Nephron progenitor cell (in vitro differentiated cells): ENCODE data around the gene MATCAP1.
A peak's percentile ranks its signal among the peaks of the same experiment; 100 is the strongest.

Source experiments
- DNase-seq: peaks from one replicate; pipeline ENCODE4 v3.0.0; 2021
- H3K27ac Mint-ChIP-seq: 2 replicates; pipeline ENCODE4 v1.8.0; 2021; ENCODE audit warnings: mild to moderate bottlenecking, moderate library complexity, mixed read lengths
- H3K27me3 Mint-ChIP-seq: 2 replicates; pipeline ENCODE4 v1.8.0; 2021; ENCODE audit warnings: mild to moderate bottlenecking, low read depth, mixed read lengths; ENCODE audit not compliant: poor library complexity
- H3K36me3 Mint-ChIP-seq: 2 replicates; pipeline ENCODE4 v1.8.0; 2021; ENCODE audit warnings: low read depth, mixed read lengths
- H3K4me1 Mint-ChIP-seq: 2 replicates; pipeline ENCODE4 v1.8.0; 2021; ENCODE audit warnings: mixed read lengths
- H3K4me3 Mint-ChIP-seq: 2 replicates; pipeline ENCODE4 v1.8.0; 2021; ENCODE audit warnings: mild to moderate bottlenecking, moderate library complexity, mixed read lengths
- H3K9me3 Mint-ChIP-seq: 2 replicates; pipeline ENCODE4 v1.8.0; 2021; ENCODE audit warnings: mild to moderate bottlenecking, moderate library complexity, mixed read lengths
- TF ChIP-seq, protein P1 (sequence below): fragments of 200-600 bp; sonication (generic); IDR thresholded peaks from 2 replicates; pipeline ENCODE4 v1.5.0; 2021; ENCODE audit warnings: antibody characterized with exemption

MATCAP1 gene

DNA sequence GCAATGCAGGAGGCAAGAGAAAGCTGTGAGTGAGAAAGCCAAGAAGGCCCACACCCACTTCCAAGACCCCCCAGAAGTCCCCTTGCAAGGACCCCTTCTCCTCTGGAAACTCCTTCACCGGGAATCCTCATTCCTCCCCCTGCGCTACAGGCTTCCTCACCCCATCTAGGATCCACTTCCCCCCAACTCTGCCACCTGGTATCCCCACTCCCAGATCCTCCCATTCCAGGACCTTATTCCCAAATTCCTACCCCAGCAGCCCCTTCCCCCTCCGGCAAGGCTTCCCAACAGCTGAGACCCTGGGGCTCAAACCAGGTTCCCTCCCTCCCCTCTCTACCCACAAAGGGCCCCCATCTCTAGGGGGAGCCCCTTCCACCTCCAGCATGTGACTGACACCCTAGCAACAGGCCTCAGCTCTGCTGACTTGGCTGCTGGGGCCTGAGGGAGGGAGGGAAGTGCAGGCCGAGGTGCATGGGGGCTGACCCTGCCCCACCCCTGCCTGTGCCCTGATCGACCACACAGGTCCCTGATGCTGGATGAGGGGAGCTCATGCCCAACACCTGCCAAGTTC is 17.1 kb downstream of the MATCAP1 start:
- no peak overlapping the region for H3K27ac Mint-ChIP-seq
- H3K4me3 Mint-ChIP-seq, result no peak overlapping the region
- DNase-seq, result no peak
- no peaks in the 10 kb centered on the region for H3K9me3 Mint-ChIP-seq
- TF ChIP-seq, protein P1, sequence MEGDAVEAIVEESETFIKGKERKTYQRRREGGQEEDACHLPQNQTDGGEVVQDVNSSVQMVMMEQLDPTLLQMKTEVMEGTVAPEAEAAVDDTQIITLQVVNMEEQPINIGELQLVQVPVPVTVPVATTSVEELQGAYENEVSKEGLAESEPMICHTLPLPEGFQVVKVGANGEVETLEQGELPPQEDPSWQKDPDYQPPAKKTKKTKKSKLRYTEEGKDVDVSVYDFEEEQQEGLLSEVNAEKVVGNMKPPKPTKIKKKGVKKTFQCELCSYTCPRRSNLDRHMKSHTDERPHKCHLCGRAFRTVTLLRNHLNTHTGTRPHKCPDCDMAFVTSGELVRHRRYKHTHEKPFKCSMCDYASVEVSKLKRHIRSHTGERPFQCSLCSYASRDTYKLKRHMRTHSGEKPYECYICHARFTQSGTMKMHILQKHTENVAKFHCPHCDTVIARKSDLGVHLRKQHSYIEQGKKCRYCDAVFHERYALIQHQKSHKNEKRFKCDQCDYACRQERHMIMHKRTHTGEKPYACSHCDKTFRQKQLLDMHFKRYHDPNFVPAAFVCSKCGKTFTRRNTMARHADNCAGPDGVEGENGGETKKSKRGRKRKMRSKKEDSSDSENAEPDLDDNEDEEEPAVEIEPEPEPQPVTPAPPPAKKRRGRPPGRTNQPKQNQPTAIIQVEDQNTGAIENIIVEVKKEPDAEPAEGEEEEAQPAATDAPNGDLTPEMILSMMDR, result no peak
- H3K36me3 Mint-ChIP-seq, result no peaks in the 10 kb centered on the region
- peaks cover 93% of the 10 kb centered on the region for H3K27me3 Mint-ChIP-seq
- peaks cover 26% of the 10 kb centered on the region for H3K4me1 Mint-ChIP-seq

DNA sequence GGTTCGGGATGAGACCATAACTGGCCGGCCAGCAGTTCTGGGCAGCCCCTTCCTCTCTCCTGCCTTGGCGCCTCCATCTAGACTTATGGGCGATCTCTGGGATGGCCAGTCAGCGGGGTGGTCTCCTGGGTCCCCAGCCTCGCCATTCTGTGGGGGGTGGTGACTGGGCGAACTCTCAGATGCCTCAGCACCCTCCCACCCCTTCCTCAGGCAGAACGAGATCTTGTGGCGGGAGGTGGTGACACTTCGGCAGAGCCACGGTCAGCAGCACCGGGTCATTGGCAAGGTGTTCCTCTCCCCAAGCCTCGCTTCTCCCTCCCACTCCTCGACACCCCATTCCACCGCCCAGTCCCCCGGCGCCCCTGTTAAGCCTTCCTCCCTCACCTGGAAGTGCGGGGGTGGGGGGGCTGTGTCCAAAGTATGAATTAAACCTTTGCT is 17.6 kb downstream of the MATCAP1 start:
- peaks cover 1% of the 10 kb centered on the region for H3K9me3 Mint-ChIP-seq
- TF ChIP-seq, protein P1, result no peak

DNA sequence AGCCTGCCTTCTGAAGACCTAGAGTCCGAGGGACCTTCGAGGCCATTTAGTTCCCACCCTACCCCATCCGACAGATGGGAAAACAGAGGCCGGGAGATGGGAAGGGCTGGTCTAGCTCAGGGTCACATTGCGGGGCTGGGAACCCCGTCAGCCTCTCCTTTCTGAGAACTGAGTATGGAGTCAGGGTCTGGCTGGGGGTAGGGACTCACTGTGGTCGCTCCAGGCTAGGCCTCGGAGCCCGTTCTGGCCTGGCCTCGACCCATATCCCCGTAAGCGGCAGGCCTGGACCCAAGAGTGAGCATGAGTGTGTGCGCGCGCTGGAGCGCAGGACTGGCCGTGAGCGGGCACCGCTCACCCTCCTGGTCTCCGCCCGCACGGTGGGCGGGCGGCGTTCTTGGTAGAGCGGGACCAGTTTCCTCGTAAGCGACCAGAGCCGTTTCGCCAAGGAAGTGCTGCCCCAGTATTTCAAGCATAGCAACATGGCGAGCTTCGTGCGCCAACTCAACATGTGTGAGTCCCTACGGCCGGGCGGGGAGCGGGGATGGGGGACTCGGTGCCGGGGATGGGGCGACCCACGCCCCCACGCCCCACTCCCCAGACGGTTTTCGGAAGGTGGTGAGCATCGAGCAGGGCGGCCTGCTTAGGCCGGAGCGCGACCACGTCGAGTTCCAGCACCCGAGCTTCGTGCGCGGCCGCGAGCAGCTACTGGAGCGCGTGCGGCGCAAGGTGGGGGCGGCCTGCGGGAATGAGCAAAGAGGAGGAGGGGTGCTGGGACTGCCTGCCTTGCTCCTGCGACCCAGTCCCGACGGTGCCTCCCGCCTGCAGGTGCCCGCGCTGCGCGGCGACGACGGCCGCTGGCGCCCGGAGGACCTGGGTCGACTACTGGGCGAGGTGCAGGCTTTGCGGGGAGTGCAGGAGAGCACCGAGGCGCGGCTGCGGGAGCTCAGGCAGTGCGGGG is 18.4 kb downstream of the MATCAP1 start:
- H3K36me3 Mint-ChIP-seq, result no peaks in the 10 kb centered on the region
- no peak overlapping the region for H3K27ac Mint-ChIP-seq
- H3K27me3 Mint-ChIP-seq, result peaks cover 96% of the 10 kb centered on the region
- H3K9me3 Mint-ChIP-seq, result peaks cover 4% of the 10 kb centered on the region
- TF ChIP-seq, protein P1, result no peak
- H3K4me3 Mint-ChIP-seq, result peak overlapping the region; percentile 11
- no peak for DNase-seq
- H3K4me1 Mint-ChIP-seq, result peaks cover 15% of the 10 kb centered on the region

More for the DNA sequence above, 17.6 kb downstream of the MATCAP1 start:
- Mint-ChIP-seq H3K4me1 (peaks cover 20% of the 10 kb centered on the region), H3K36me3 (no peaks in the 10 kb centered on the region), H3K27me3 (peaks cover 93% of the 10 kb centered on the region), H3K4me3 (no peak overlapping the region), H3K27ac (no peak overlapping the region)
- DNase-seq, result no peak

DNA sequence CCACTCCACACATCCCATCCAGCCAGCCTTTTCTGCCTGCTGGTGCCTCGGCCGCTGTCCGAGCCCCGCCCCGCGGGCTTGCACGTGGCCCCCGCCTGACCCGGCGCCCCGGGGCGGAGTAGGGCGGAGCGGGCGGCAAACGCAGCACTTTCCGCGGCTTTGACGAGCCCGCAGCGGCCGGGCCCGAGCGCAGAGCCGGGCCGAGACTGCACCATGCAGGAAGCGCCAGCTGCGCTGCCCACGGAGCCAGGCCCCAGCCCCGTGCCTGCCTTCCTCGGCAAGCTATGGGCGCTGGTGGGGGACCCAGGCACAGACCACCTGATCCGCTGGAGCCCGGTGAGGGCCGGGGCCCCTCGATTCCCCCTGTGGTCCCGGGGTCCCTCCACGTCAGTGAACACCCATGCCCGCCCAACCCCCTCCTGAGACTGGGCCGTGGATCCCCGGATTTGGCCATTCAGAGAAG is 19.1 kb downstream of the MATCAP1 start, which contains the start of gene HSF4:
HSF4 (plus strand) TSS at position 147 of the 463 bp plus-strand sequence; CDS start at position 214, 67 bp downstream.
- TF ChIP-seq, protein P1, result no peak
- DNase-seq, result no peak
- peak within 1 kb of the TSS; percentile 55 for H3K4me3 Mint-ChIP-seq
- H3K36me3 Mint-ChIP-seq, result no peaks in the 10 kb centered on the region
- peaks cover 9% of the 10 kb centered on the region for H3K4me1 Mint-ChIP-seq
- H3K27ac Mint-ChIP-seq, result no peak within 1 kb of the TSS
- H3K9me3 Mint-ChIP-seq, result peaks cover 4% of the 10 kb centered on the region
- H3K27me3 Mint-ChIP-seq, result peaks cover 98% of the 10 kb centered on the region

DNA sequence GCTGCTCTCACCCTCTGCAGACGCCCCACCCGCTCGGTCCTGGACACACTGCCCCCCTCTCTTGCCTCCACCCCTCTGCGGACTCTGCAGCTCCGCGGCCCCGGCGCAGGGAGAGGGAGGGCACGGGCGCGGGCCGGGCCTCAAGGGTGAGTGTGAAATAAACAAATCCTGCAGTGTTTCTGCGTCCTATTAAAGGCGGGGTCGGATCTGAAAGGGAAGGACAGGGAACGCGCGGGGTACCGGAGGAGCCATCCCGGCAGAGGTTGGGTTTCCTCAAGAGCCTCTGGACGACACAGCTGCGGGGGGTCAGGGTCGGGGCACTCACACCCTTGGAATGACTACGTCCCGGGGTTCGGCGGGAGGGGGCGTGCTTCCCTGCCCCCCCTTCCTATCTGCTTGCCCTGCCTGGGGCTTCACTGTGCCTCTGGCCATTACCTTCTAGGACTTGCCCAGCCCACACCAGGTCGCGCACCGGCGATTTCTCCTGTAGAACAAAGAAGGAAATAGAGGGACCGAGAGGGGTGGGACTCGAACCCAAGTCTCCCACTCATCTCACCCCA is 19.7 kb downstream of the MATCAP1 start:
- no peak for DNase-seq
- peak overlapping the region; percentile 55 for H3K4me3 Mint-ChIP-seq

More for the DNA sequence above, 19.7 kb downstream of the MATCAP1 start:
- Mint-ChIP-seq H3K9me3 (peaks cover 4% of the 10 kb centered on the region), H3K27me3 (peaks cover 99% of the 10 kb centered on the region), H3K4me1 (peaks cover 3% of the 10 kb centered on the region), H3K27ac (no peak overlapping the region), H3K36me3 (no peaks in the 10 kb centered on the region)
- TF ChIP-seq, protein P1, result no peak
